Measurements from ENCODE around the gene SYVN1.

Gene SYVN1

GRCh38 chr11:65118097-65118837 lies 16.1 kb downstream of the SYVN1 start:
- H3K79me2 ChIP-seq (ENCODE audit: low read length): peaks cover 63% of the 10 kb centered on the region
- no peaks in the 10 kb centered on the region for H3K27me3 ChIP-seq (ENCODE audit: low read depth, low read length)
- no peak overlapping the region for H3K4me2 ChIP-seq (ENCODE audit: low read length)
- peaks cover 43% of the 10 kb centered on the region for H3K36me3 ChIP-seq (replicated peaks; ENCODE audit: low read depth, low read length)
- H3K27ac ChIP-seq (ENCODE audit: low read length): 0 out of 2 replicates have a peak overlapping the region, but pooled peaks have one; percentile 5
- no peaks in the 10 kb centered on the region for H4K20me1 ChIP-seq (ENCODE audit: insufficient read depth, low read length)
- no peak overlapping the region for H2AFZ ChIP-seq (ENCODE audit: low read depth, low read length)
- no peak for TF ChIP-seq EZH2phosphoT487 (IDR thresholded peaks at IDR 0.05; ENCODE audit: low read depth)
- no peaks in the 10 kb centered on the region for H3K9me3 ChIP-seq (ENCODE audit: insufficient read depth, low read length)
- H3K4me1 ChIP-seq (ENCODE audit: low read length): peaks cover 38% of the 10 kb centered on the region
- no peak overlapping the region for H3K9ac ChIP-seq (ENCODE audit: low read length)
- no peak overlapping the region for H3K4me3 ChIP-seq (ENCODE audit: low read length)

GRCh38 chr11:65117206-65118096 lies 16.9 kb downstream of the SYVN1 start, which contains the start of gene ZNHIT2:
Gene ZNHIT2 (minus strand): TSS chr11:65117701. CDS start chr11:65117653, 48 bp downstream.
- Histone ChIP-seq H3K4me2 (ENCODE audit: low read length) (peak within 1 kb of the TSS; percentile 62), H3K79me2 (ENCODE audit: low read length) (peaks cover 60% of the 10 kb centered on the region), H3K4me1 (ENCODE audit: low read length) (peaks cover 37% of the 10 kb centered on the region), H2AFZ (ENCODE audit: low read depth, low read length) (no peak within 1 kb of the TSS), H3K4me3 (ENCODE audit: low read length) (peak within 1 kb of the TSS; percentile 79), H3K27me3 (ENCODE audit: low read depth, low read length) (no peaks in the 10 kb centered on the region), H4K20me1 (ENCODE audit: insufficient read depth, low read length) (no peaks in the 10 kb centered on the region), H3K36me3 (replicated peaks; ENCODE audit: low read depth, low read length) (peaks cover 43% of the 10 kb centered on the region), H3K9me3 (ENCODE audit: insufficient read depth, low read length) (no peaks in the 10 kb centered on the region), H3K9ac (ENCODE audit: low read length) (peak within 1 kb of the TSS; percentile 68), H3K27ac (ENCODE audit: low read length) (peak within 1 kb of the TSS; percentile 59)
- no peak for TF ChIP-seq EZH2phosphoT487 (IDR thresholded peaks at IDR 0.05; ENCODE audit: low read depth)
- TF ChIP-seq, protein P1, sequence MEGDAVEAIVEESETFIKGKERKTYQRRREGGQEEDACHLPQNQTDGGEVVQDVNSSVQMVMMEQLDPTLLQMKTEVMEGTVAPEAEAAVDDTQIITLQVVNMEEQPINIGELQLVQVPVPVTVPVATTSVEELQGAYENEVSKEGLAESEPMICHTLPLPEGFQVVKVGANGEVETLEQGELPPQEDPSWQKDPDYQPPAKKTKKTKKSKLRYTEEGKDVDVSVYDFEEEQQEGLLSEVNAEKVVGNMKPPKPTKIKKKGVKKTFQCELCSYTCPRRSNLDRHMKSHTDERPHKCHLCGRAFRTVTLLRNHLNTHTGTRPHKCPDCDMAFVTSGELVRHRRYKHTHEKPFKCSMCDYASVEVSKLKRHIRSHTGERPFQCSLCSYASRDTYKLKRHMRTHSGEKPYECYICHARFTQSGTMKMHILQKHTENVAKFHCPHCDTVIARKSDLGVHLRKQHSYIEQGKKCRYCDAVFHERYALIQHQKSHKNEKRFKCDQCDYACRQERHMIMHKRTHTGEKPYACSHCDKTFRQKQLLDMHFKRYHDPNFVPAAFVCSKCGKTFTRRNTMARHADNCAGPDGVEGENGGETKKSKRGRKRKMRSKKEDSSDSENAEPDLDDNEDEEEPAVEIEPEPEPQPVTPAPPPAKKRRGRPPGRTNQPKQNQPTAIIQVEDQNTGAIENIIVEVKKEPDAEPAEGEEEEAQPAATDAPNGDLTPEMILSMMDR (IDR thresholded peaks at IDR 0.05; ENCODE audit: low read depth, low read length): peak; percentile 94

DNA sequence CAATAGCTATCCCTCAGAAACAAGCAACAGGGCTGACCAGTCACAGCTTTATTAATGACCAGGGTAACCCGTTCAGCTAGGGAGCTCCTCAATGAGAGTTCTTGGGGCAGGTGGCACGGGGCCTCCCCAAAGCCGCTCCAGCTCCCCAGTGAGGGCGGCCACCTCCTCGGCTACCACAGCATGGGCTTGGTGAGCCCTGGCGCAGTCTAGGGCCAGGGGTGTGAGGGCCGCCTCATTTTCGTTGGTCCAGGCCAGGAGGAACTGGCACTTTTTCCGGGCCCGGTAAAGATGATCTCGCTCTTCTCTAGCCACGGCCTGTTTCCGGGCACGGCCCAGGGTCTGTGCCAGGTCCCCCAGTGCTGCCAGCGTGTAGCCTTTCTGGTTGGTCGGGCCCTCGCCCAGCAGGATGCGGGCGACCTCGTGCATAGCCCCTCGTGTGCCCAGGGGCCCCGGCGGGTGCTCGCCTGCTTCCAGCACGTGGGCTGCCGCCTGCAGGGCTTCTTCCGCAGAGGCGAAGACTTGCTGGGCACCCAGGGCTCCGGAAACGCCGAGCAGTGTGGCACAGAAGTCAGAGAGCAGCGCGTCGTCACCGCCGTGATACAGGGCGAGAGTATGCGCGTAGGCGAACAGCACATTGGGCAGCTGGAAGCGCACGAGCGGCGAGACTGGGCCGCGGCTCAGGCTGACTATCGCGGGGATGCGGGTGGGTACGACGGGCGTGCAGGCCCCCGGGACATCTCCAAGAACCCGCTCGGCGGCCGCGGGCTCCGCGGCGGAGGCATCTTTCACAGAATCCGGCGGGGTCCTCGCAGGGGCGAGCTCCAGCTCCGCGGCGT lies 17.7 kb downstream of the SYVN1 start:
- Histone ChIP-seq H3K27ac (ENCODE audit: low read length) (peak overlapping the region; percentile 59), H3K4me3 (ENCODE audit: low read length) (peak overlapping the region; percentile 79), H3K36me3 (replicated peaks; ENCODE audit: low read depth, low read length) (peaks cover 42% of the 10 kb centered on the region), H3K4me1 (ENCODE audit: low read length) (peaks cover 37% of the 10 kb centered on the region), H4K20me1 (ENCODE audit: insufficient read depth, low read length) (no peaks in the 10 kb centered on the region), H3K4me2 (ENCODE audit: low read length) (peak overlapping the region; percentile 62), H2AFZ (ENCODE audit: low read depth, low read length) (no peak overlapping the region), H3K9me3 (ENCODE audit: insufficient read depth, low read length) (no peaks in the 10 kb centered on the region), H3K79me2 (ENCODE audit: low read length) (peaks cover 53% of the 10 kb centered on the region), H3K27me3 (ENCODE audit: low read depth, low read length) (no peaks in the 10 kb centered on the region), H3K9ac (ENCODE audit: low read length) (peak overlapping the region; percentile 68)
- TF ChIP-seq EZH2phosphoT487 (IDR thresholded peaks at IDR 0.05; ENCODE audit: low read depth): no peak
- TF ChIP-seq, protein P1 (IDR thresholded peaks at IDR 0.05; ENCODE audit: low read depth, low read length): no peak

GRCh38 chr11:65115361-65116082 lies 18.8 kb downstream of the SYVN1 start:
- peaks cover 37% of the 10 kb centered on the region for H3K4me1 ChIP-seq (ENCODE audit: low read length)
- no peak for TF ChIP-seq EZH2phosphoT487 (IDR thresholded peaks at IDR 0.05; ENCODE audit: low read depth)
- TF ChIP-seq, protein P1 (IDR thresholded peaks at IDR 0.05; ENCODE audit: low read depth, low read length): no peak
- peaks cover 42% of the 10 kb centered on the region for H3K79me2 ChIP-seq (ENCODE audit: low read length)
- H3K36me3 ChIP-seq (replicated peaks; ENCODE audit: low read depth, low read length): peaks cover 32% of the 10 kb centered on the region
- H2AFZ ChIP-seq (ENCODE audit: low read depth, low read length): no peak overlapping the region
- no peak overlapping the region for H3K4me2 ChIP-seq (ENCODE audit: low read length)
- no peaks in the 10 kb centered on the region for H3K9me3 ChIP-seq (ENCODE audit: insufficient read depth, low read length)
- peaks cover 5% of the 10 kb centered on the region for H4K20me1 ChIP-seq (ENCODE audit: insufficient read depth, low read length)
- H3K27me3 ChIP-seq (ENCODE audit: low read depth, low read length): no peaks in the 10 kb centered on the region
- no peak overlapping the region for H3K27ac ChIP-seq (ENCODE audit: low read length)
- H3K4me3 ChIP-seq (ENCODE audit: low read length): no peak overlapping the region
- H3K9ac ChIP-seq (ENCODE audit: low read length): no peak overlapping the region

All from OCI-LY3 (cell line).